ENCODE results near the gene NNT.
"Not testable (repeated sequence)": the region's sequence is repeated elsewhere in the genome, so short reads cannot be mapped to it uniquely, and the experiment has no call there.

Gene NNT

GRCh38 chr5:43602461-43603343 lies at the start of gene NNT:
TSS of gene NNT (plus strand) at chr5:43603180. CDS start at chr5:43609196, 6,016 bp downstream.
- DNase-seq (ENCODE audit: low read depth), result peak; percentile 89
- H3K4me3 ChIP-seq (ENCODE audit: low read depth, low read length), result peak within 1 kb of the TSS; percentile 96
- no peak for TF ChIP-seq CTCF (IDR thresholded peaks at IDR 0.05; ENCODE audit: insufficient read depth, low read depth, low read length, missing control alignments)

- H3K4me3 ChIP-seq (ENCODE audit: low read depth, low read length), result no peak overlapping the region
- DNase-seq (ENCODE audit: low read depth), result no peak
- no peak for TF ChIP-seq CTCF (IDR thresholded peaks at IDR 0.05; ENCODE audit: insufficient read depth, low read depth, low read length, missing control alignments)
Measured at GRCh38 chr5:43553381-43553780, 49.6 kb upstream of the NNT start.

GRCh38 chr5:43554497-43554896 lies 48.5 kb upstream of the NNT start:
- TF ChIP-seq CTCF (IDR thresholded peaks at IDR 0.05; ENCODE audit: insufficient read depth, low read depth, low read length, missing control alignments), result no peak
- H3K4me3 ChIP-seq (ENCODE audit: low read depth, low read length), result peak overlapping the region; percentile 100; the same call in 1 of the 2 replicates
- no peak for DNase-seq (ENCODE audit: low read depth)

GRCh38 chr5:43555895-43556606 lies 46.9 kb upstream of the NNT start:
- H3K4me3 ChIP-seq (ENCODE audit: low read depth, low read length), result peak overlapping the region; percentile 100
- no peak for TF ChIP-seq CTCF (IDR thresholded peaks at IDR 0.05; ENCODE audit: insufficient read depth, low read depth, low read length, missing control alignments)
- DNase-seq (ENCODE audit: low read depth), result peak; percentile 54

GRCh38 chr5:43556607-43556856 lies 46.4 kb upstream of the NNT start:
- peak overlapping the region; percentile 100 for H3K4me3 ChIP-seq (ENCODE audit: low read depth, low read length)
- DNase-seq (ENCODE audit: low read depth), result not testable (repeated sequence)

GRCh38 chr5:43556857-43557542 lies 46.0 kb upstream of the NNT start, which contains the start of gene PAIP1:
TSS of gene PAIP1 (minus strand) at chr5:43557077. CDS start at chr5:43556846, 231 bp downstream.
- peak within 1 kb of the TSS; percentile 100 for H3K4me3 ChIP-seq (ENCODE audit: low read depth, low read length)
- TF ChIP-seq CTCF (IDR thresholded peaks at IDR 0.05; ENCODE audit: insufficient read depth, low read depth, low read length, missing control alignments), result peak; percentile 63
- DNase-seq (ENCODE audit: low read depth), result peak; percentile 95

- TF ChIP-seq CTCF (IDR thresholded peaks at IDR 0.05; ENCODE audit: insufficient read depth, low read depth, low read length, missing control alignments), result no peak
- no peak overlapping the region for H3K4me3 ChIP-seq (ENCODE audit: low read depth, low read length)
- DNase-seq (ENCODE audit: low read depth), result peak; percentile 4
Measured at GRCh38 chr5:43560128-43560527, 42.9 kb upstream of the NNT start.

Data from GM12865 (cell line).